ENCODE results near the gene KTI12. TPM values are rescaled to one million over a fixed set of nuclear protein-coding genes. Genes with fewer than 3 reads are reported as not detected.

Gene KTI12
- total RNA-seq, 1 donor from 2014 or later: 16.5 TPM

GRCh38 chr1:51998701-51999100 is 34.9 kb downstream of the KTI12 start:
- no peak overlapping the region for H3K27ac Mint-ChIP-seq
- no peaks in the 10 kb centered on the region for H3K36me3 Mint-ChIP-seq (ENCODE audit: low read depth)
- DNase-seq (ENCODE audit: low spot score): no peak
- no peaks in the 10 kb centered on the region for H3K9me3 Mint-ChIP-seq
- intact Hi-C loops (cut with micrococcal nuclease): no loop called here
- no peak overlapping the region for H3K4me3 Mint-ChIP-seq (ENCODE audit: low read depth)
- H3K27me3 Mint-ChIP-seq (ENCODE audit: low read depth): peaks cover 23% of the 10 kb centered on the region
- no peaks in the 10 kb centered on the region for H3K4me1 Mint-ChIP-seq (ENCODE audit: low read depth)

GRCh38 chr1:51997974-51998382 is 35.6 kb downstream of the KTI12 start:
- peaks cover 26% of the 10 kb centered on the region for H3K27me3 Mint-ChIP-seq (ENCODE audit: low read depth)
- H3K4me1 Mint-ChIP-seq (ENCODE audit: low read depth): no peaks in the 10 kb centered on the region
- no peaks in the 10 kb centered on the region for H3K36me3 Mint-ChIP-seq (ENCODE audit: low read depth)
- no peaks in the 10 kb centered on the region for H3K9me3 Mint-ChIP-seq
- no peak for DNase-seq (ENCODE audit: low spot score)
- no peak overlapping the region for H3K27ac Mint-ChIP-seq
- H3K4me3 Mint-ChIP-seq (ENCODE audit: low read depth): no peak overlapping the region
- intact Hi-C loops (cut with micrococcal nuclease): no loop called here

GRCh38 chr1:51990478-51990965 is 43.1 kb downstream of the KTI12 start, which contains the start of gene RAB3B:
TSS of gene RAB3B (minus strand) at chr1:51990700. CDS start at chr1:51977117, 13,583 bp downstream.
- H3K27ac Mint-ChIP-seq: no peak within 1 kb of the TSS
- peak within 1 kb of the TSS; percentile 79 for H3K4me3 Mint-ChIP-seq (ENCODE audit: low read depth)
- H3K4me1 Mint-ChIP-seq (ENCODE audit: low read depth): peaks cover 7% of the 10 kb centered on the region
- intact Hi-C loops (cut with micrococcal nuclease): no loop called here
- peaks cover 58% of the 10 kb centered on the region for H3K27me3 Mint-ChIP-seq (ENCODE audit: low read depth)
- H3K9me3 Mint-ChIP-seq: no peaks in the 10 kb centered on the region
- DNase-seq (ENCODE audit: low spot score): peak; percentile 52
- H3K36me3 Mint-ChIP-seq (ENCODE audit: low read depth): no peaks in the 10 kb centered on the region

GRCh38 chr1:51989582-51990477 is 43.8 kb downstream of the KTI12 start:
- Mint-ChIP-seq H3K27ac (no peak overlapping the region), H3K4me1 (ENCODE audit: low read depth) (peaks cover 7% of the 10 kb centered on the region), H3K4me3 (ENCODE audit: low read depth) (peak overlapping the region; percentile 59), H3K27me3 (ENCODE audit: low read depth) (peaks cover 60% of the 10 kb centered on the region), H3K36me3 (ENCODE audit: low read depth) (no peaks in the 10 kb centered on the region), H3K9me3 (no peaks in the 10 kb centered on the region)
- no peak for DNase-seq (ENCODE audit: low spot score)
- intact Hi-C loops (cut with micrococcal nuclease): no loop called here

GRCh38 chr1:51988254-51988653 is 45.4 kb downstream of the KTI12 start:
- Mint-ChIP-seq H3K4me1 (ENCODE audit: low read depth) (peaks cover 7% of the 10 kb centered on the region), H3K27me3 (ENCODE audit: low read depth) (peaks cover 55% of the 10 kb centered on the region), H3K36me3 (ENCODE audit: low read depth) (no peaks in the 10 kb centered on the region), H3K4me3 (ENCODE audit: low read depth) (no peak overlapping the region), H3K27ac (no peak overlapping the region), H3K9me3 (no peaks in the 10 kb centered on the region)
- intact Hi-C loops (cut with micrococcal nuclease): no loop called here
- DNase-seq (ENCODE audit: low spot score): no peak

- Mint-ChIP-seq H3K36me3 (ENCODE audit: low read depth) (no peaks in the 10 kb centered on the region), H3K4me3 (ENCODE audit: low read depth) (no peak overlapping the region), H3K9me3 (no peaks in the 10 kb centered on the region)
These were observed 46.9 kb downstream of the KTI12 start for GRCh38 chr1:51986718-51987117.

DNA sequence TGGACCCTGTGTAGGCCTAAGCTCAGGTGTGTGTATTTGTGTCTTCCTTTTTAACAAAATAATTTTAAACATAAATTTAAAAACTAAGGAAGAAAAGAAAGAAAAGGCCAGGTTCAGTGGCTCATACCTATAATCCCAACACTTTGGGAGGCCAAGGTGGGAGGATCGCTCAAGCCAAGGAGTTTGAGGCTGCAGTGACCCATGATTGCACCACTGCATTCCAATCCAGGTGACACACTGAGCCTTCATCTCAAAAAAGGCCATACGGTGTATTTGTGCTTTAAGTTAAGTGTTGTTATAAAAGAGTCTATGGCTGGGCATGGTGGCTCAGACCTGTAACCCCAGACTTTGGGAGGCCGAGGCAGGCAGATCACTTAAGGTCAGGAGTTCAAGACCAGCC is 51.4 kb downstream of the KTI12 start:
- Mint-ChIP-seq H3K4me3 (ENCODE audit: low read depth) (no peak overlapping the region), H3K9me3 (no peaks in the 10 kb centered on the region), H3K4me1 (ENCODE audit: low read depth) (no peaks in the 10 kb centered on the region), H3K27me3 (ENCODE audit: low read depth) (peaks cover 15% of the 10 kb centered on the region), H3K27ac (no peak overlapping the region), H3K36me3 (ENCODE audit: low read depth) (no peaks in the 10 kb centered on the region)
- intact Hi-C loops (cut with micrococcal nuclease): no loop called here
- no peak for DNase-seq (ENCODE audit: low spot score)

More at GRCh38 chr1:51986718-51987117, 46.9 kb downstream of the KTI12 start:
- intact Hi-C loops (cut with micrococcal nuclease): no loop called here
- peaks cover 40% of the 10 kb centered on the region for H3K27me3 Mint-ChIP-seq (ENCODE audit: low read depth)
- no peak for DNase-seq (ENCODE audit: low spot score)
- peaks cover 7% of the 10 kb centered on the region for H3K4me1 Mint-ChIP-seq (ENCODE audit: low read depth)
- no peak overlapping the region for H3K27ac Mint-ChIP-seq

Other genes with a start within 250 kb of the KTI12 start
- gene NRDC, start 155.1 kb downstream of the KTI12 start, total RNA-seq: 177 and 182 TPM in 2 replicates
- gene RAB3B, start 43.1 kb downstream of the KTI12 start, total RNA-seq: 0.07 and 0.09 TPM in 2 replicates
- 43.1 and 44.9 TPM in 2 replicates for gene TXNDC12, start 21.4 kb upstream of the KTI12 start, total RNA-seq
- gene BTF3L4, start 22.5 kb upstream of the KTI12 start, total RNA-seq: 40.8 and 43.1 TPM in 2 replicates
- gene ZFYVE9, start 108.3 kb upstream of the KTI12 start, total RNA-seq: 3.7 and 4.0 TPM in 2 replicates

All from activated T-helper 2 cell treated with anti-CD3 and anti-CD28 coated beads, Interferon-gamma antibody, Interleukin-2, Interleukin-4, amounts not matched to agents 10 μg/mL and 5 μg/mL and 100 μg/mL, durations not matched to agents 14 hours and 24 hours and 36 hours (primary cell).